IMR-90 (cell line): ENCODE results near the gene CTR9. TPM values are rescaled to one million over a fixed set of nuclear protein-coding genes. Genes with fewer than 3 reads are reported as not detected.

Source experiments
- ATAC-seq: fragments of 200-7000 bp; cut with Tn5 transposase; 2 replicates; pipeline ENCODE4 v1.9.1; 2020; ENCODE audit warnings: low read depth, mild to moderate bottlenecking, moderate library complexity
- BruUV-seq: library from RNA; stranded (reverse); fragments of 400-500 nt; replicated peaks from 2 replicates; lab custom pipeline; 2021; lab: Mats Ljungman, UMichigan
- CTCF ChIA-PET: fragments of 300-600 bp; formaldehyde crosslinking; extraction: SDS; loops from one replicate; lab custom pipeline; 2021; ENCODE audit warnings: antibody characterized with exemption; lab: Yijun Ruan, JAX
- POLR2A ChIA-PET: fragments of 300-600 bp; sonication (Branson Sonifier 250); formaldehyde crosslinking; loops from one replicate; lab custom pipeline; 2022; ENCODE audit warnings: antibody characterized with exemption; ENCODE audit not compliant: unreplicated experiment; lab: Charles Lee
- DNase-seq: peaks from one replicate; pipeline ENCODE4 v3.0.0; 2013
- H2AFZ ChIP-seq: replicated peaks from 2 replicates; pipeline ENCODE3; 2013; ENCODE audit warnings: low read length, mild to moderate bottlenecking; ENCODE audit not compliant: poor library complexity
- H2AK5ac ChIP-seq: 2 replicates; pipeline ENCODE4 v1.6.1; 2013; ENCODE audit warnings: low read depth, low read length, inconsistent platforms
- H2AK9ac ChIP-seq: replicated peaks from 2 replicates; pipeline ENCODE3; 2013; ENCODE audit warnings: mild to moderate bottlenecking, low read depth, low read length, moderate library complexity; ENCODE audit not compliant: poor library complexity
- H2BK120ac ChIP-seq: 2 replicates; pipeline ENCODE4 v1.6.1; 2013; ENCODE audit warnings: low read depth, low read length, inconsistent platforms
- H2BK15ac ChIP-seq: 3 replicates; pipeline ENCODE4 v1.6.1; 2013; ENCODE audit warnings: low read depth, low read length, inconsistent platforms
- H2BK20ac ChIP-seq: 2 replicates; pipeline ENCODE4 v1.6.1; 2013; ENCODE audit warnings: low read depth, mild to moderate bottlenecking, inconsistent platforms, low read length, moderate library complexity
- H2BK5ac ChIP-seq: 2 replicates; pipeline ENCODE4 v1.6.1; 2013; ENCODE audit warnings: mild to moderate bottlenecking, low read depth, low read length, inconsistent platforms; ENCODE audit not compliant: poor library complexity, severe bottlenecking
- H3K14ac ChIP-seq: replicated peaks from 2 replicates; pipeline ENCODE4 v1.6.1; 2013; ENCODE audit warnings: low read depth, low read length, inconsistent platforms
- H3K18ac ChIP-seq: 2 replicates; pipeline ENCODE4 v1.6.1; 2013; ENCODE audit warnings: low read depth, low read length, control low read depth
- H3K23ac ChIP-seq: 2 replicates; pipeline ENCODE4 v1.6.1; 2013; ENCODE audit warnings: low read depth, low read length, inconsistent platforms
- H3K27ac ChIP-seq: 2 replicates; pipeline ENCODE4 v1.5.1; 2013; ENCODE audit warnings: mild to moderate bottlenecking, control low read depth, low read length; ENCODE audit not compliant: insufficient read depth
- H3K27me3 ChIP-seq: 2 replicates; pipeline ENCODE4 v1.6.1; 2013; ENCODE audit warnings: low read length; ENCODE audit not compliant: control insufficient read depth, insufficient read depth
- H3K36me3 ChIP-seq: 2 replicates; pipeline ENCODE4 v1.6.1; 2013; ENCODE audit warnings: low read length, mixed read lengths; ENCODE audit not compliant: control insufficient read depth, insufficient read depth
- H3K4ac ChIP-seq: 2 replicates; pipeline ENCODE4 v1.6.1; 2013; ENCODE audit warnings: low read depth, low read length, inconsistent platforms
- H3K4me1 ChIP-seq: 2 replicates; pipeline ENCODE4 v1.6.1; 2013; ENCODE audit warnings: low read length, mixed read lengths; ENCODE audit not compliant: control insufficient read depth, insufficient read depth
- H3K4me2 ChIP-seq: 2 replicates; pipeline ENCODE4 v1.6.1; 2013; ENCODE audit warnings: low read depth, mild to moderate bottlenecking, control low read depth, low read length, moderate library complexity
- H3K4me3 ChIP-seq: 2 replicates; pipeline ENCODE4 v1.5.1; 2013; ENCODE audit warnings: low read depth, mild to moderate bottlenecking, control low read depth, low read length, moderate library complexity; ENCODE audit not compliant: insufficient read depth
- H3K56ac ChIP-seq: 2 replicates; pipeline ENCODE4 v1.6.1; 2013; ENCODE audit warnings: low read length, inconsistent platforms; ENCODE audit not compliant: insufficient read depth; ENCODE audit errors: extremely low read depth
- H3K79me1 ChIP-seq, 2 experiments: 2 replicates each; pipeline ENCODE4 v1.6.1; 2013; ENCODE audit warnings: low read length in 2 of 2, inconsistent platforms in 1 of 2, low read depth in 1 of 2
- H3K9ac ChIP-seq: 2 replicates; pipeline ENCODE4 v1.6.1; 2013; ENCODE audit warnings: low read depth, low read length, control low read depth
- H3K9me1 ChIP-seq: 2 replicates; pipeline ENCODE4 v1.6.1; 2013; ENCODE audit warnings: low read length, inconsistent platforms; ENCODE audit not compliant: insufficient read depth
- H3K9me3 ChIP-seq: 2 replicates; pipeline ENCODE4 v1.6.1; 2013; ENCODE audit warnings: low read length; ENCODE audit not compliant: control insufficient read depth, insufficient read depth
- H4K20me1 ChIP-seq: 2 replicates; pipeline ENCODE4 v1.6.1; 2013; ENCODE audit warnings: low read length, inconsistent platforms; ENCODE audit not compliant: insufficient read depth
- H4K5ac ChIP-seq: 2 replicates; pipeline ENCODE4 v1.6.1; 2013; ENCODE audit warnings: mild to moderate bottlenecking, low read depth, low read length, control low read depth
- H4K8ac ChIP-seq, 2 experiments: 2 replicates each; pipeline ENCODE4 v1.6.1; 2013; ENCODE audit warnings: low read depth in 2 of 2, low read length in 2 of 2, control low read depth in 1 of 2, inconsistent platforms in 1 of 2
- H4K91ac ChIP-seq: 2 replicates; pipeline ENCODE4 v1.6.1; 2013; ENCODE audit warnings: low read depth, low read length, inconsistent platforms; ENCODE audit not compliant: insufficient read depth
- BHLHE40 ChIP-seq: fragments of 150-350 bp; IDR thresholded peaks from 2 replicates; pipeline ENCODE4 v1.6.1; 2016; ENCODE audit warnings: mild to moderate bottlenecking, low read depth, low read length
- CEBPB ChIP-seq: IDR thresholded peaks from 2 replicates; pipeline ENCODE4 v1.6.1; 2012; ENCODE audit warnings: low read depth, low read length, improper control_type of control experiment
- CHD1 ChIP-seq: IDR thresholded peaks from 2 replicates; pipeline ENCODE4 v1.6.1; 2012; ENCODE audit warnings: low read depth, low read length, improper control_type of control experiment
- ELK1 ChIP-seq: fragments of 150-350 bp; IDR thresholded peaks from 2 replicates; pipeline ENCODE4 v1.6.1; 2016; ENCODE audit warnings: low read depth, mild to moderate bottlenecking, low read length, moderate library complexity, borderline replicate concordance
- FOS ChIP-seq: fragments of 150-350 bp; IDR thresholded peaks from 2 replicates; pipeline ENCODE4 v1.6.1; 2016; ENCODE audit warnings: low read depth, low read length
- MAZ ChIP-seq: IDR thresholded peaks from 2 replicates; pipeline ENCODE4 v1.6.1; 2012; ENCODE audit warnings: low read depth, mild to moderate bottlenecking, low read length, improper control_type of control experiment, moderate library complexity, borderline replicate concordance
- MXI1 ChIP-seq: IDR thresholded peaks from 2 replicates; pipeline ENCODE4 v1.6.1; 2012; ENCODE audit warnings: low read depth, mild to moderate bottlenecking, low read length, moderate library complexity, borderline replicate concordance
- POLR2A ChIP-seq: IDR thresholded peaks from 2 replicates; pipeline ENCODE4 v1.6.1; 2012; ENCODE audit warnings: mild to moderate bottlenecking, low read depth, low read length
- RAD21 ChIP-seq: IDR thresholded peaks from 2 replicates; pipeline ENCODE4 v1.6.1; 2012; ENCODE audit warnings: low read length, improper control_type of control experiment
- RCOR1 ChIP-seq: IDR thresholded peaks from 2 replicates; pipeline ENCODE4 v1.6.1; 2012; ENCODE audit warnings: mild to moderate bottlenecking, low read length, improper control_type of control experiment; ENCODE audit not compliant: insufficient replicate concordance
- RFX5 ChIP-seq: IDR thresholded peaks from 2 replicates; pipeline ENCODE4 v1.8.0; 2012; ENCODE audit warnings: low read depth, mild to moderate bottlenecking, low read length, moderate library complexity
- SMC3 ChIP-seq: fragments of 150-350 bp; IDR thresholded peaks from 2 replicates; pipeline ENCODE4 v1.6.1; 2016; ENCODE audit warnings: low read depth, mild to moderate bottlenecking, antibody characterized with exemption, low read length, moderate library complexity
- WGBS, 2 experiments: methylation state at CpG; one replicate each; pipeline versions ENCODE4 v1.1.5 to v1.1.7; 2013; ENCODE audit warnings: missing lambda C conversion rate in 2 of 2; ENCODE audit not compliant: insufficient read length in 1 of 2; ENCODE audit errors: extremely low coverage in 2 of 2; 5-methylcytosine and 5-hydroxymethylcytosine counted together
- dilution Hi-C: fragments of 300-500 bp; cut with HindIII; formaldehyde crosslinking; loops from one replicate; pipeline ENCODE4 v1.14.3; 2018; ENCODE audit warnings: low sequenced_read_pairs; ENCODE audit not compliant: unreplicated experiment
- in situ Hi-C: fragments of 300-500 bp; cut with MboI; formaldehyde crosslinking; loops from 3 replicates; pipeline ENCODE4 v1.14.3; 2019; ENCODE audit warnings: low sequenced_read_pairs, inconsistent platforms, mixed read lengths
- intact Hi-C: fragments of 100-400 bp; cut with micrococcal nuclease; formaldehyde crosslinking; loops from 2 replicates; pipeline ENCODE4 v1.10.0; 2022
- polyA plus RNA-seq, 3 experiments: library from polyadenylated mRNA; depleted of rRNA; stranded (reverse); fragments of >200 nt; gene quantifications; 2 replicates each; pipeline ENCODE4 v1.2.3, GENCODE V29; 2012; ENCODE audit warnings: low replicate concordance in 1 of 3
- total RNA-seq: library from RNA; depleted of rRNA; stranded (reverse); fragments of >200 nt; gene quantifications from 2 replicates; pipeline ENCODE4 v1.2.3, GENCODE V29; 2012
- TF ChIP-seq, protein P1 (sequence below): conservative IDR thresholded peaks from 2 replicates; pipeline ENCODE4 v1.5.1; 2012; ENCODE audit warnings: mild to moderate bottlenecking, low read depth, low read length, improper control_type of control experiment

The CTR9 gene
- total and polyA plus RNA-seq, 2 of the 4 experiments (the other 2 are of a cell fraction): 16.8 to 37.1 TPM

GRCh38 chr11:10751581-10751940 lies 515 bp downstream of the CTR9 start:
- H3K36me3 ChIP-seq: peaks cover 4% of the 10 kb centered on the region

More at GRCh38 chr11:10751581-10751940, 515 bp downstream of the CTR9 start:
- Histone ChIP-seq H3K18ac (peak overlapping the region; percentile 24; the same call in 1 of the 2 replicates), H3K9me3 (no peaks in the 10 kb centered on the region), H3K4me3 (peak overlapping the region; percentile 87), H3K4me2 (peak overlapping the region; percentile 98), H2BK15ac (no peak overlapping the region), H2BK20ac (no peak overlapping the region), H3K23ac (peak overlapping the region; percentile 88), H2AK9ac (peak overlapping the region; percentile 99), H3K14ac (peak overlapping the region; percentile 79), H3K79me1 (peaks cover 12 to 22% of the 10 kb centered on the region in 2 experiments), H3K4me1 (no peaks in the 10 kb centered on the region; the same call in 1 of the 2 replicates), H2AFZ (peak overlapping the region; percentile 100), H4K5ac (peak overlapping the region; percentile 49; the same call in 1 of the 2 replicates), H3K27ac (peak overlapping the region; percentile 75), H4K91ac (no peak overlapping the region), H3K9me1 (peaks cover 3% of the 10 kb centered on the region; the same call in 1 of the 2 replicates), H3K56ac (0 out of 2 replicates have a peak overlapping the region, but pooled peaks have one; percentile 44), H4K20me1 (peaks cover 9% of the 10 kb centered on the region), H3K9ac (peak overlapping the region; percentile 87), H2BK120ac (peak overlapping the region; percentile 44; the same call in 1 of the 2 replicates), H4K8ac (peak overlapping the region; percentile 51 to 68; a peak in 2 of 4 replicates), H2BK5ac (peak overlapping the region; percentile 42), H3K4ac (peak overlapping the region; percentile 80), H2AK5ac (0 out of 2 replicates have a peak overlapping the region, but pooled peaks have one; percentile 29), H3K27me3 (no peaks in the 10 kb centered on the region)
- WGBS, 2 experiments: no CpG with 5 or more reads among the region's 14 CpGs
- ATAC-seq: peak; percentile 18
- in situ Hi-C loops (no loop called here), intact Hi-C loops (no loop called here), dilution Hi-C loops (no loop called here)
- BruUV-seq: no TSS peak
- DNase-seq: no peak
- TF ChIP-seq, protein P1, sequence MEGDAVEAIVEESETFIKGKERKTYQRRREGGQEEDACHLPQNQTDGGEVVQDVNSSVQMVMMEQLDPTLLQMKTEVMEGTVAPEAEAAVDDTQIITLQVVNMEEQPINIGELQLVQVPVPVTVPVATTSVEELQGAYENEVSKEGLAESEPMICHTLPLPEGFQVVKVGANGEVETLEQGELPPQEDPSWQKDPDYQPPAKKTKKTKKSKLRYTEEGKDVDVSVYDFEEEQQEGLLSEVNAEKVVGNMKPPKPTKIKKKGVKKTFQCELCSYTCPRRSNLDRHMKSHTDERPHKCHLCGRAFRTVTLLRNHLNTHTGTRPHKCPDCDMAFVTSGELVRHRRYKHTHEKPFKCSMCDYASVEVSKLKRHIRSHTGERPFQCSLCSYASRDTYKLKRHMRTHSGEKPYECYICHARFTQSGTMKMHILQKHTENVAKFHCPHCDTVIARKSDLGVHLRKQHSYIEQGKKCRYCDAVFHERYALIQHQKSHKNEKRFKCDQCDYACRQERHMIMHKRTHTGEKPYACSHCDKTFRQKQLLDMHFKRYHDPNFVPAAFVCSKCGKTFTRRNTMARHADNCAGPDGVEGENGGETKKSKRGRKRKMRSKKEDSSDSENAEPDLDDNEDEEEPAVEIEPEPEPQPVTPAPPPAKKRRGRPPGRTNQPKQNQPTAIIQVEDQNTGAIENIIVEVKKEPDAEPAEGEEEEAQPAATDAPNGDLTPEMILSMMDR: no peak
- no peak for TF ChIP-seq POLR2A
- no peak for TF ChIP-seq MXI1
- TF ChIP-seq ELK1: no peak
- TF ChIP-seq RAD21: no peak
- no peak for TF ChIP-seq MAZ
- no peak for TF ChIP-seq FOS
- TF ChIP-seq CEBPB: no peak
- no peak for TF ChIP-seq CHD1
- no peak for TF ChIP-seq BHLHE40
- no peak for TF ChIP-seq RCOR1
- no peak for TF ChIP-seq SMC3
- no peak for TF ChIP-seq RFX5
- POLR2A ChIA-PET: no interaction called here
- CTCF ChIA-PET: interaction anchor here (1.0 kb wide), 1 partner anchor 19 kb away, joined by 4 read pairs; no protein-coding TSS in a partner anchor
